Activated CD4-positive, alpha-beta T cell treated with anti-CD3 and anti-CD28 coated beads, Interleukin-2, amount 50 U/mL, for 16 hours (primary cell): ENCODE measurements around the gene ALDOA.
"Not testable (repeated sequence)": the region's sequence is repeated elsewhere in the genome, so short reads cannot be mapped to it uniquely, and the experiment has no call there.

Source experiments
- DNase-seq: peaks from one replicate; pipeline ENCODE4 v3.0.0-alpha.2; 2020

ALDOA gene

GRCh38 chr16:30092373-30093010 is 26.9 kb downstream of the ALDOA start:
- DNase-seq = peak; percentile 89

- DNase-seq = no peak
These were observed 29.1 kb downstream of the ALDOA start for GRCh38 chr16:30094541-30095165.

GRCh38 chr16:30095166-30096078 is 29.9 kb downstream of the ALDOA start:
- no peak for DNase-seq

GRCh38 chr16:30096105-30096861 is 30.7 kb downstream of the ALDOA start, which contains the start of gene YPEL3:
YPEL3 (minus strand) TSS chr16:30096213; CDS start chr16:30095482, 731 bp downstream.
- DNase-seq = peak; percentile 87

- no peak for DNase-seq
These were observed 31.5 kb downstream of the ALDOA start for GRCh38 chr16:30096862-30097563.

DNA sequence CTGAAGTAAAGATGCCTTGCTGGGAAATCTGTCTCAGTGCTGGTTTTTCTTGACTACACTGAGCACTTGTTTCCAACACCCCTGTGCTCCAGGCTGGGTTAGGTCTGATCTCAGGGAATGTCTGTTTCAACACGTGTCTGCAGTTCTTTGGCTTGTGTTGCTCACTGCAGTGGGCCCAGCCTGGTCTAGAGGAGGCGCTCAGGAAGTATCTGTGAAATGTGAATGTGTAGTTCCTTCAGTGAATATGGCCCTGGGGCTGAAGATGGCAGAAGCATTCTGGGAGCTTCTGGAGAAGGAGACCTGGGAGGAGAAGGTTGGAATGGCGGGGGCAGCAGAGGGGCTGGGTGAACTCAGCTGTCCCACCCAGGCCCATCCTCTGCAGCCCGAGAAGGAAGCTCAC is 38.5 kb downstream of the ALDOA start:
- no peak for DNase-seq

DNA sequence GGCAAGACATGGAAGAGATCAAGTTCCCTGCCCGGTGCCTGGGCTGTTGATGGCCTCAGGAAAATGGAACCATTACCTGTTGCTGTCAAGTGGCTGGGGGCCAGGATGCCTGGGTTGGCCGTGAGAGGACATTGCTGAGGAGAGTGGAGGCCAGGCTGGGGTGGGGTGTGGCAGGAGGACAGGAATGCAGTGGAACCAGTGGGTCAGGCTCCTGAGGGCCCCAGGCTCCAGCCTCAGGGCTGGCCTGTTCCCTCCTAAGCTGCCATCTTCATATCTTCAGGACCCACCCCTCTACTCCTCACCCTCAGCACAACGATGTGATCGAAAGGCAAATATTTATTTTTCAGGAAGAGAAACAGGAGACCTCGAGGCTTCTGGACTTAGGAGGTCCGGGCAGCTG is 38.9 kb downstream of the ALDOA start:
- DNase-seq = no peak

- DNase-seq = no peak
These were observed 42.7 kb downstream of the ALDOA start for GRCh38 chr16:30108059-30108850.

GRCh38 chr16:30110661-30111060 is 45.1 kb downstream of the ALDOA start:
- no peak for DNase-seq

GRCh38 chr16:30112197-30113030 is 46.9 kb downstream of the ALDOA start:
- peak; percentile 75 for DNase-seq

GRCh38 chr16:30113031-30113710 is 47.6 kb downstream of the ALDOA start, which contains the start of gene GDPD3:
GDPD3 (minus strand) TSS chr16:30113537; CDS start chr16:30113478, 59 bp downstream.
- no peak for DNase-seq

DNA sequence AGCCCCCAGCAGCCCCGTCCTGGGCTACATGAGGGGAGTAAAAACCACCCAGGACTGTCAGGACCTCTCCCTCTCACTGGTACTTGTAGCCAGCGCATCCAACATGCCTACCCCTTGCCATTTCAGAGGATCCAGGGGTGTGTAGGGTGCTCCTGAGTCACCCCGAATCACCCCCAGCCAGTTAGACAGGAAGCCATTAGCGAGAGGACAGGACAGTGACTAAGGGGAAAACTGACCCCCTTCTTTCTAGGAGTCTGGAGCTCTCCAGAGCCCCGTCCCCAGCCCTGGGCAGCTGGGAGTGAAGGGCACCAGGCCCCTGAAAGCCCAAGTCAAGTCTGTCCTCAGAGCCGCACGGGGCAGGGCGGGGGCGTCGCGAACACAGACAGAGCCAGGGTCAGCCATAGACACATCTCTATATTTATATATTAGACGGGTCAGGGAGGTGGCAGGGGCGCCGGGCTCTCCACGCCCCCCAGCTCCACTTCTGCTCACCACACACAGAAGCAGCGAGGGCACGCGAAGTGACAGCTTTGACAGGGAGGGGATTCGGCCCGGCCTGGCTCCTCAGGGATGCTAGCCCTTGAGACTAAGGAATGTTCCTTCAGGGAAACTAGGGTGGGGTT is 48.3 kb downstream of the ALDOA start:
- DNase-seq = no peak

GRCh38 chr16:30114411-30114810 is 48.9 kb downstream of the ALDOA start:
- no peak for DNase-seq

DNA sequence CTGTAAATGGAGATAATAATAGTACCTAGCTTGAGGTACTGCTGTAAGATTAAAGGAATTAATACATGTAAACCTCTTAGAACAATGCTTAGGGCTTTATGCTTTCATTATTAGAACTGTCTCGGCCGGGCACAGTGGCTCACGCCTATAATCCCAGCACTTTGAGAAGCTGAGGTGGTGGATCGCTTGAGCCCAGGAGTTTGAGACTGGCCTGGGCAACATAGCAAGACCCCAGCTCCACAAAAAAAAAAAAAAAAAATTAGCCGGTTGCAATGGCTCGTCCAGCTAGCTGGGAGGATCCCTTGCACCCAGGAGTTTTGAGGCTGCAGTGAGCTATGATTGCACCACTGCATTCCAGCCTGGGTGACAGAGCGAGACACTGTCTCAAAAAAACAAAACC is 49.3 kb downstream of the ALDOA start:
- not testable (repeated sequence) for DNase-seq

- no peak for DNase-seq
These were observed 49.7 kb downstream of the ALDOA start for GRCh38 chr16:30115238-30115637.

DNA sequence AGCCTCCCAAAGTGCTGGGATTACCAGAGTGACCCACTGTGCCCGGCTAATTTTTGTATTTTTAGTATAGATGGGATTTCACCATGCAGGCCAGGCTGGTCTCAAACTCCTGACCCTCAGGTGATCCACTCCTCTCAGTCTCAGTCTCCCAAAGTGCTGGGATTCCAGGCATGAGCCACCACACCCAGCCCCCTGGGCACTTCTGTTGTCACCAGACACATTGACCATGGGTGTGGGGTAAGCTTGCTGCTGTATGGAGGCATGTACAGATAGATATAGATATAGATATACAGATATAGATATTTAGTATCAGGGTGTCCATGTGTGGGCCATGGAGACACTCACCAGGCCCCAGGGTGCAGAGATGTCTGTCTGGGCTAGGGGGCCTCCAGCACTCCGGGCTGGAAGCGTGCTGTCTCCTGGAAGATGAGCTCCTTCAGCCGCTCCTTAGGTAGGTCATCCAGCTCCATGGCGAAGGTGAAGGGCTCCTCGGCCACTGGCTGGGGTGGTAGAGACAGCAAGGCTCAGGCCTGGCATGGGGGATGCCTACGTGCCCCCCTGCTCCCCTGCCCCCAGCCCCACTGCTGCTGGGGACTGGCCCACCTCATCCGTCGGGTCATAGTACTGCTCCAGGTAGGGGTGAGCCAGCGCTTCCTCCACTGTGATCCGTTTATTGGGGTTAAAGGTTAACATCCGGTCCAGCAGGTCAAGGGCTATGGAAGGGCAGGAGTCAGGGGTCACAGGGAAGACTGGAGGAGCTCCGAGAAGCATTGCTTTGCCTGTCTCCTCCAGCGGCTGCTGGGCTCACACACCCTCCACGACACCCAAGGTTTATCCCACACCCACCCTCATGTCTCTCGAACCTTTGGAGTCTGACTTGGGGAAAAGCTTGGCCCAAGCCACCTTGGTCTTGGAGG is 51.0 kb downstream of the ALDOA start:
- no peak for DNase-seq

DNA sequence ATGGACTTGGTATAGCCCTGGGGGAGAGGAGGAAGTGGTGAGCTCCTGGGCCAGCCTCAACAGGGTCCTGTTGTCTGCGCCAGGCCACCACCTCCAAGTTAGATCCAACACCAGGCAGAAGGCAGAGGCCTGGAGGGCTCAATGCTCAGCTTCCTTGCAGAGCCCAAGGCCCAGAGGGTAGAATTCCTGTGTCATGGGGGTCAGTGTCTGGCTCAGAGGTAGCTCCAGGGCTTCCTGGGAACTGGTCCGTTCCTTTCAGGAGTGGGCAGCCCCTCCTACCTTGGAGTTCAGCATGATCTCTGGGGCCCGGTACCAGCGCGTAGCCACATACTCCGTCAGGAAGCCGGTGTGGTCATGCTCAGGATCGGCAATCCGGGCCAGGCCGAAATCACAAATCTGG is 52.2 kb downstream of the ALDOA start:
- DNase-seq = no peak

DNA sequence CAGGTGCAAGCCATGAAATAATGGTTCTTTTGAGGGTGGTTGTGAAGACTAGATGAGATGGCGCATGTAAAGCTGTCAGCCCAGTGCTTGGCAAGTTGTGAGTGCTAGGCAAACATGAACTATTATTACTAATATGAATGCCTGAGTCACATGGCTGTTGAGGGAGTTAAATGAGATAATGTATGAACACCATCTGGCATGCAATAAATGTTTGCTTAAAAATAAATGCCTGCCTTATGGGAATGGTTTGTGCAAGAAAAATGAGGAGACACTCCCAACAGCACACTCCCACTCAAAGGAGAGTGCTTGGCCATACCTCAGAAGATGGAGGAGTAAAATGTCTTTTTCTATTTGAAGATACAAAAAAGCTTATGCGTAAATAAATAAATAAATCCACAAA is 53.9 kb downstream of the ALDOA start:
- no peak for DNase-seq
